Omental fat pad (tissue), 4 donors: ENCODE data around the gene PEPD. TPM values are rescaled to one million over a fixed set of nuclear protein-coding genes. Genes with fewer than 3 reads are reported as not detected.

Experiments
- ATAC-seq: fragments of 150-250 bp; one replicate; pipeline ENCODE4 v1.9.1; 2016; ENCODE audit warnings: mild to moderate bottlenecking, moderate library complexity; ENCODE audit not compliant: low FRiP score
- DNase-seq: peaks from one replicate; pipeline ENCODE4 v3.0.0-alpha.2; 2019; ENCODE audit warnings: low spot score
- CTCF ChIP-seq, 3 donors: fragments of 450-650 bp; IDR thresholded peaks; one replicate each; pipeline ENCODE4 v1.5.1; 2016 to 2017; ENCODE audit warnings: antibody characterized with exemption in 3 of 3, mild to moderate bottlenecking in 3 of 3, moderate library complexity in 2 of 3
- total RNA-seq, 4 donors: library from RNA; depleted of rRNA; stranded (reverse); fragments of >200 nt; gene quantifications; one replicate each; pipeline ENCODE4 v1.1.0, GENCODE V29; 2016

PEPD gene
- total RNA-seq, 4 donors from 2014 or later: 78.9 to 99.3 (median 89.8) TPM

- DNase-seq (no peak), ATAC-seq (no peak)
- no peak for TF ChIP-seq CTCF (IDR thresholded peaks at IDR 0.05)
These were observed 1.4 kb downstream of the PEPD start for GRCh38 chr19:33520048-33520643.

- ATAC-seq (no peak), DNase-seq (no peak)
- no peak for TF ChIP-seq CTCF (IDR thresholded peaks at IDR 0.05)
These were observed 2.2 kb downstream of the PEPD start for GRCh38 chr19:33519416-33519815.

GRCh38 chr19:33518541-33518940 lies 3.0 kb downstream of the PEPD start:
- no peak for TF ChIP-seq CTCF (IDR thresholded peaks at IDR 0.05)
- DNase-seq (no peak), ATAC-seq (no peak)

- TF ChIP-seq CTCF (IDR thresholded peaks at IDR 0.05): no peak
- DNase-seq (no peak), ATAC-seq (no peak)
These were observed 3.7 kb downstream of the PEPD start for GRCh38 chr19:33517922-33518321.

- TF ChIP-seq CTCF (IDR thresholded peaks at IDR 0.05): no peak
- no peak for DNase-seq
- no peak for ATAC-seq
These were observed 5.7 kb downstream of the PEPD start for GRCh38 chr19:33515921-33516320.

- ATAC-seq (peak; percentile 37), DNase-seq (no peak)
- TF ChIP-seq CTCF (IDR thresholded peaks at IDR 0.05): no peak
These were observed 6.6 kb downstream of the PEPD start for GRCh38 chr19:33514885-33515551.

- DNase-seq: no peak
- no peak for ATAC-seq
- no peak for TF ChIP-seq CTCF (IDR thresholded peaks at IDR 0.05)
These were observed 8.2 kb downstream of the PEPD start for GRCh38 chr19:33513424-33513823.
